ENCODE data around the gene TMEM126B.
"Not testable (repeated sequence)": the region's sequence is repeated elsewhere in the genome, so short reads cannot be mapped to it uniquely, and the experiment has no call there.

The TMEM126B gene

GRCh38 chr11:85627998-85628770 is at the start of gene TMEM126B:
Gene TMEM126B (plus strand): TSS chr11:85628593. CDS start chr11:85628608, 15 bp downstream.
- Histone ChIP-seq H3K4me3 (ENCODE audit: low read length) (peak within 1 kb of the TSS; percentile 93), H3K27me3 (ENCODE audit: control insufficient read depth, insufficient read depth, low read length) (no peaks in the 10 kb centered on the region), H3K27ac (ENCODE audit: low read length) (peak within 1 kb of the TSS; percentile 80), H3K9ac (ENCODE audit: low read length) (peak within 1 kb of the TSS; percentile 91), H3K4me1 (ENCODE audit: control insufficient read depth, low read depth, low read length) (peaks cover 18% of the 10 kb centered on the region), H3K36me3 (ENCODE audit: control insufficient read depth, low read depth, low read length) (peaks cover 16% of the 10 kb centered on the region), H3K9me3 (ENCODE audit: control insufficient read depth, low read depth, low read length) (no peaks in the 10 kb centered on the region)

- no peaks in the 10 kb centered on the region for H3K27me3 ChIP-seq (ENCODE audit: control insufficient read depth, insufficient read depth, low read length)
- H3K4me3 ChIP-seq (ENCODE audit: low read length): no peak overlapping the region
- H3K36me3 ChIP-seq (ENCODE audit: control insufficient read depth, low read depth, low read length): no peaks in the 10 kb centered on the region
- H3K9me3 ChIP-seq (ENCODE audit: control insufficient read depth, low read depth, low read length): no peaks in the 10 kb centered on the region
- H3K27ac ChIP-seq (ENCODE audit: low read length): no peak overlapping the region
- no peaks in the 10 kb centered on the region for H3K4me1 ChIP-seq (ENCODE audit: control insufficient read depth, low read depth, low read length)
- no peak overlapping the region for H3K9ac ChIP-seq (ENCODE audit: low read length)
Measured at GRCh38 chr11:85582111-85582510, 46.3 kb upstream of the TMEM126B start.

GRCh38 chr11:85589373-85589772 is 39.0 kb upstream of the TMEM126B start:
- Histone ChIP-seq H3K27ac (ENCODE audit: low read length) (no peak overlapping the region), H3K4me3 (ENCODE audit: low read length) (no peak overlapping the region), H3K36me3 (ENCODE audit: control insufficient read depth, low read depth, low read length) (no peaks in the 10 kb centered on the region), H3K9ac (ENCODE audit: low read length) (no peak overlapping the region), H3K9me3 (ENCODE audit: control insufficient read depth, low read depth, low read length) (no peaks in the 10 kb centered on the region), H3K4me1 (ENCODE audit: control insufficient read depth, low read depth, low read length) (peaks cover 4% of the 10 kb centered on the region), H3K27me3 (ENCODE audit: control insufficient read depth, insufficient read depth, low read length) (no peaks in the 10 kb centered on the region)

- Histone ChIP-seq H3K4me3 (ENCODE audit: low read length) (no peak overlapping the region), H3K36me3 (ENCODE audit: control insufficient read depth, low read depth, low read length) (no peaks in the 10 kb centered on the region), H3K27ac (ENCODE audit: low read length) (no peak overlapping the region), H3K4me1 (ENCODE audit: control insufficient read depth, low read depth, low read length) (peaks cover 4% of the 10 kb centered on the region), H3K9ac (ENCODE audit: low read length) (no peak overlapping the region), H3K27me3 (ENCODE audit: control insufficient read depth, insufficient read depth, low read length) (no peaks in the 10 kb centered on the region), H3K9me3 (ENCODE audit: control insufficient read depth, low read depth, low read length) (no peaks in the 10 kb centered on the region)
Measured at GRCh38 chr11:85590848-85591483, 37.4 kb upstream of the TMEM126B start.

- Histone ChIP-seq H3K27ac (ENCODE audit: low read length) (no peak overlapping the region), H3K27me3 (ENCODE audit: control insufficient read depth, insufficient read depth, low read length) (no peaks in the 10 kb centered on the region), H3K9ac (ENCODE audit: low read length) (no peak overlapping the region), H3K4me1 (ENCODE audit: control insufficient read depth, low read depth, low read length) (no peaks in the 10 kb centered on the region), H3K4me3 (ENCODE audit: low read length) (no peak overlapping the region), H3K36me3 (ENCODE audit: control insufficient read depth, low read depth, low read length) (no peaks in the 10 kb centered on the region), H3K9me3 (ENCODE audit: control insufficient read depth, low read depth, low read length) (no peaks in the 10 kb centered on the region)
Measured at GRCh38 chr11:85595285-85595884, 33.0 kb upstream of the TMEM126B start.

GRCh38 chr11:85596886-85597285 is 31.5 kb upstream of the TMEM126B start:
- Histone ChIP-seq H3K36me3 (ENCODE audit: control insufficient read depth, low read depth, low read length) (no peaks in the 10 kb centered on the region), H3K9ac (ENCODE audit: low read length) (no peak overlapping the region), H3K27me3 (ENCODE audit: control insufficient read depth, insufficient read depth, low read length) (no peaks in the 10 kb centered on the region)

GRCh38 chr11:85599083-85599482 is 29.3 kb upstream of the TMEM126B start:
- Histone ChIP-seq H3K4me1 (ENCODE audit: control insufficient read depth, low read depth, low read length) (no peaks in the 10 kb centered on the region), H3K9ac (ENCODE audit: low read length) (no peak overlapping the region)

More at GRCh38 chr11:85596886-85597285, 31.5 kb upstream of the TMEM126B start:
- Histone ChIP-seq H3K4me3 (ENCODE audit: low read length) (no peak overlapping the region), H3K9me3 (ENCODE audit: control insufficient read depth, low read depth, low read length) (no peaks in the 10 kb centered on the region), H3K4me1 (ENCODE audit: control insufficient read depth, low read depth, low read length) (no peaks in the 10 kb centered on the region), H3K27ac (ENCODE audit: low read length) (no peak overlapping the region)

GRCh38 chr11:85602526-85603213 is 25.7 kb upstream of the TMEM126B start:
- H3K27me3 ChIP-seq (ENCODE audit: control insufficient read depth, insufficient read depth, low read length): no peaks in the 10 kb centered on the region
- H3K4me3 ChIP-seq (ENCODE audit: low read length): no peak overlapping the region
- H3K9me3 ChIP-seq (ENCODE audit: control insufficient read depth, low read depth, low read length): no peaks in the 10 kb centered on the region
- no peak overlapping the region for H3K27ac ChIP-seq (ENCODE audit: low read length)
- H3K9ac ChIP-seq (ENCODE audit: low read length): no peak overlapping the region
- H3K4me1 ChIP-seq (ENCODE audit: control insufficient read depth, low read depth, low read length): peaks cover 4% of the 10 kb centered on the region
- no peaks in the 10 kb centered on the region for H3K36me3 ChIP-seq (ENCODE audit: control insufficient read depth, low read depth, low read length)

More at GRCh38 chr11:85599083-85599482, 29.3 kb upstream of the TMEM126B start:
- H3K4me3 ChIP-seq (ENCODE audit: low read length): no peak overlapping the region
- H3K9me3 ChIP-seq (ENCODE audit: control insufficient read depth, low read depth, low read length): no peaks in the 10 kb centered on the region
- no peak overlapping the region for H3K27ac ChIP-seq (ENCODE audit: low read length)
- no peaks in the 10 kb centered on the region for H3K36me3 ChIP-seq (ENCODE audit: control insufficient read depth, low read depth, low read length)
- no peaks in the 10 kb centered on the region for H3K27me3 ChIP-seq (ENCODE audit: control insufficient read depth, insufficient read depth, low read length)

- H3K4me1 ChIP-seq (ENCODE audit: control insufficient read depth, low read depth, low read length): peaks cover 4% of the 10 kb centered on the region
- H3K9me3 ChIP-seq (ENCODE audit: control insufficient read depth, low read depth, low read length): no peaks in the 10 kb centered on the region
- H3K27me3 ChIP-seq (ENCODE audit: control insufficient read depth, insufficient read depth, low read length): no peaks in the 10 kb centered on the region
- H3K36me3 ChIP-seq (ENCODE audit: control insufficient read depth, low read depth, low read length): no peaks in the 10 kb centered on the region
- H3K4me3 ChIP-seq (ENCODE audit: low read length): no peak overlapping the region
- no peak overlapping the region for H3K27ac ChIP-seq (ENCODE audit: low read length)
- H3K9ac ChIP-seq (ENCODE audit: low read length): no peak overlapping the region
Measured at GRCh38 chr11:85603220-85603619, 25.2 kb upstream of the TMEM126B start.

- H3K9ac ChIP-seq (ENCODE audit: low read length); H3K36me3 ChIP-seq (ENCODE audit: control insufficient read depth, low read depth, low read length); H3K4me1 ChIP-seq (ENCODE audit: control insufficient read depth, low read depth, low read length); H3K4me3 ChIP-seq (ENCODE audit: low read length); H3K9me3 ChIP-seq (ENCODE audit: control insufficient read depth, low read depth, low read length); H3K27me3 ChIP-seq (ENCODE audit: control insufficient read depth, insufficient read depth, low read length); H3K27ac ChIP-seq (ENCODE audit: low read length): not testable (repeated sequence)
Measured at GRCh38 chr11:85606237-85606636, 22.2 kb upstream of the TMEM126B start.

- H3K9me3 ChIP-seq (ENCODE audit: control insufficient read depth, low read depth, low read length); H3K4me1 ChIP-seq (ENCODE audit: control insufficient read depth, low read depth, low read length); H3K27me3 ChIP-seq (ENCODE audit: control insufficient read depth, insufficient read depth, low read length); H3K27ac ChIP-seq (ENCODE audit: low read length); H3K9ac ChIP-seq (ENCODE audit: low read length); H3K4me3 ChIP-seq (ENCODE audit: low read length); H3K36me3 ChIP-seq (ENCODE audit: control insufficient read depth, low read depth, low read length): not testable (repeated sequence)
Measured at GRCh38 chr11:85608621-85609020, 19.8 kb upstream of the TMEM126B start.

Data from iPS-18a (cell line).